ENCODE measurements around the gene ARMC3. TPM values are rescaled to one million over a fixed set of nuclear protein-coding genes. Genes with fewer than 3 reads are reported as not detected.
"Not testable (repeated sequence)": the region's sequence is repeated elsewhere in the genome, so short reads cannot be mapped to it uniquely, and the experiment has no call there.

ARMC3 gene
- total RNA-seq, 1 donor from 2014 or later, result 0.23 TPM

DNA sequence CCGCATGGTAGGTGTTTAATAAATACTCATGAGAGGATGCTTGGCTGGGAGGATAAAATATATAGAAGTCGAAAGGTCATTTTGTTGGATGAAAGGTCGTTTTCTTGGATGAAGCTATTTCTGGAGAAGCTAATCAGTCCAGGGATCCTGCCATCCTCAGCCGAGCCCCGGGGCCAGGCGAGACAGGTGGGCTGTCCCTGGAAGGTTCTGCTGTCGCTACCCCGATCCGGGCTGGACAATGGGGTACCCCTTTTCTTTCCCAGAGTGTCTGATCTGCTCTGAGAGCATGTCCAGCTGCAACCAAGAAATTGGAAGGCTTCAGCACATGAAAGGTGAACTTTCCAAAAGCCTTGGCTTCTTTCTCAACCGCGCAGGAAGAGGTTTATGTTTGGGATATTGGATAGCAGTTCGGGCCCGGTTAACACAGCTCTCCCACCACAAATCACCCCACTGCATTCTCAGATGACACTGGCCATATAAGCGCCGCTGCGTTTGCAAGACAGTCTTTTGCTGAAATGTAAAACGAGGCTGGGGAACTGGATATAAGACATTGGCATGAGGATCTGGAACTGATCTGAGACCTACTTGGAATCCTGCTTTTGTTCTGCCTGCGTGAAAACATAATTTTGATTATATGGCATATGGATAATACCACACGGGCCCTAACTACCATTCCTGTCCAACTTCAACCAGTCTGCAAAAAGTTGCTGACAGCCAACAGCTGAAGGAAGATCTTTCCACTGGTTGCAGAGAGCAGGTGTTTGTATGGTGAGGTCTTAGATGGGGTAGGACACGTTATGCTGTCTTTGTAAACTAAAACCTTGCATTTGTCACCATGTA, 136.3 kb downstream of the ARMC3 start:
- Mint-ChIP-seq H3K27me3 (ENCODE audit: low read depth, unreplicated experiment) (peaks cover 14% of the 10 kb centered on the region), H3K9me3 (ENCODE audit: unreplicated experiment) (peaks cover 6% of the 10 kb centered on the region), H3K27ac (ENCODE audit: unreplicated experiment) (no peak overlapping the region), H3K36me3 (ENCODE audit: low read depth, unreplicated experiment) (no peaks in the 10 kb centered on the region), H3K4me1 (ENCODE audit: low read depth, unreplicated experiment) (no peaks in the 10 kb centered on the region), H3K4me3 (ENCODE audit: unreplicated experiment) (no peak overlapping the region)
- TF ChIP-seq, protein P1, sequence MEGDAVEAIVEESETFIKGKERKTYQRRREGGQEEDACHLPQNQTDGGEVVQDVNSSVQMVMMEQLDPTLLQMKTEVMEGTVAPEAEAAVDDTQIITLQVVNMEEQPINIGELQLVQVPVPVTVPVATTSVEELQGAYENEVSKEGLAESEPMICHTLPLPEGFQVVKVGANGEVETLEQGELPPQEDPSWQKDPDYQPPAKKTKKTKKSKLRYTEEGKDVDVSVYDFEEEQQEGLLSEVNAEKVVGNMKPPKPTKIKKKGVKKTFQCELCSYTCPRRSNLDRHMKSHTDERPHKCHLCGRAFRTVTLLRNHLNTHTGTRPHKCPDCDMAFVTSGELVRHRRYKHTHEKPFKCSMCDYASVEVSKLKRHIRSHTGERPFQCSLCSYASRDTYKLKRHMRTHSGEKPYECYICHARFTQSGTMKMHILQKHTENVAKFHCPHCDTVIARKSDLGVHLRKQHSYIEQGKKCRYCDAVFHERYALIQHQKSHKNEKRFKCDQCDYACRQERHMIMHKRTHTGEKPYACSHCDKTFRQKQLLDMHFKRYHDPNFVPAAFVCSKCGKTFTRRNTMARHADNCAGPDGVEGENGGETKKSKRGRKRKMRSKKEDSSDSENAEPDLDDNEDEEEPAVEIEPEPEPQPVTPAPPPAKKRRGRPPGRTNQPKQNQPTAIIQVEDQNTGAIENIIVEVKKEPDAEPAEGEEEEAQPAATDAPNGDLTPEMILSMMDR (IDR thresholded peaks at IDR 0.05; ENCODE audit: insufficient read depth, low read depth, low read length), result no peak
- no peak for TF ChIP-seq EZH2 (IDR thresholded peaks at IDR 0.05; ENCODE audit: insufficient read depth, low read length)
- no peaks in the 10 kb centered on the region for H3K9me3 ChIP-seq (ENCODE audit: insufficient read depth, low read depth, low read length)
- H3K9ac ChIP-seq (ENCODE audit: low read length), result no peak overlapping the region
- DNase-seq (ENCODE audit: low read depth) (no peak), FAIRE-seq (no peak)
- H3K27me3 ChIP-seq (ENCODE audit: insufficient read depth, low read length), result no peaks in the 10 kb centered on the region
- peaks cover 7% of the 10 kb centered on the region for H3K4me1 ChIP-seq (ENCODE audit: insufficient read depth, low read length)
- H2AFZ ChIP-seq (ENCODE audit: low read depth, low read length), result no peak overlapping the region
- no peaks in the 10 kb centered on the region for H3K79me2 ChIP-seq (ENCODE audit: insufficient read depth, low read length)
- H3K4me3 ChIP-seq (ENCODE audit: insufficient read depth, low read depth, low read length), result no peak overlapping the region
- peak overlapping the region; percentile 68 for H3K4me2 ChIP-seq (ENCODE audit: low read length)
- H4K20me1 ChIP-seq (ENCODE audit: insufficient read depth, low read length), result no peaks in the 10 kb centered on the region
- no peaks in the 10 kb centered on the region for H3K36me3 ChIP-seq (ENCODE audit: insufficient read depth, low read length)
- H3K27ac ChIP-seq (ENCODE audit: low read depth, low read length), result no peak overlapping the region

- H3K27ac Mint-ChIP-seq (ENCODE audit: unreplicated experiment); DNase-seq (ENCODE audit: low read depth); H3K9me3 ChIP-seq (ENCODE audit: insufficient read depth, low read depth, low read length); H4K20me1 ChIP-seq (ENCODE audit: insufficient read depth, low read length); H3K4me2 ChIP-seq (ENCODE audit: low read length); H3K4me3 ChIP-seq (ENCODE audit: insufficient read depth, low read depth, low read length); H3K27ac ChIP-seq (ENCODE audit: low read depth, low read length); H3K9ac ChIP-seq (ENCODE audit: low read length); FAIRE-seq; H3K79me2 ChIP-seq (ENCODE audit: insufficient read depth, low read length); H3K4me1 ChIP-seq (ENCODE audit: insufficient read depth, low read length); H3K36me3 Mint-ChIP-seq (ENCODE audit: low read depth, unreplicated experiment); H2AFZ ChIP-seq (ENCODE audit: low read depth, low read length); H3K4me1 Mint-ChIP-seq (ENCODE audit: low read depth, unreplicated experiment); H3K9me3 Mint-ChIP-seq (ENCODE audit: unreplicated experiment); H3K4me3 Mint-ChIP-seq (ENCODE audit: unreplicated experiment); H3K27me3 ChIP-seq (ENCODE audit: insufficient read depth, low read length); H3K36me3 ChIP-seq (ENCODE audit: insufficient read depth, low read length): not testable (repeated sequence)
- H3K27me3 Mint-ChIP-seq (ENCODE audit: low read depth, unreplicated experiment), result peaks cover 18% of the 10 kb centered on the region
These were observed 136.9 kb downstream of the ARMC3 start for GRCh38 chr10:23064813-23065114.

DNA sequence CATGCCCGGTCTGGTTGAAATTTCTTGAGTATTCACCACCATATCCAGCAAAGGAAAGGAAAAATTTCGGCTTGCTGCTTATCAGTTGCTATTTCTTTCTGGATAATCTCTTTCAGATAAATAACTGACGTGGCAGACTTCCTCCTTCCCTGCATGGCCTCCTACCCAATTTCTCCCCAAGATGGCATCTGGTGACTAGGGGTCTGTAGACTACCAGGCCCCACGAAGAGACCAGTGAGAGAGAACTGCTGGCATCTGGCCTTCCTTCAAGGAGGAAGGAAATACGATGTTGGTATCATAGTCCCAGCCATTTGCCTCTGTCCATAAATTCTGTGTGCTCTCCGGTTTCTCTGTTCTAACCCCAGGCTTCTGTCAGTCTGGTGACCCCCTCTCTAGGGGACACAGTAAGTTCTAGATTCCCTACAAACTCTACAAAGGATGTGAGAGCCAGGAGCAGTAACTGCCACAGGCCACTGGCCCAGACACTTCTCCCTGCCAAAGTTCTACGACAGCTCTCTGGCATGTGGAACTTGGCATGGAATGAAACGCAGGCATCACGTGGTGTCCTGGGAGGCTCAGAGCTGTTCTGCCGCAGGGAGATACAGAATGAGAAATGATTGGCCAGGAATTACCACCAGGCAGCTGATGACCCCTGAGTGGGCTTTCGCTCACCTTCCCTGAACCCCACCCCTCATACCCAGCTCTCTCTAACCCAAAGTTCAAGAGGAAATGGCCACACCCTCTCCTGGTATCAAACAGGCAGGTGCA, 137.5 kb downstream of the ARMC3 start:
- Histone ChIP-seq H3K4me2 (ENCODE audit: low read length) (peak overlapping the region; percentile 55), H3K36me3 (ENCODE audit: insufficient read depth, low read length) (no peaks in the 10 kb centered on the region), H3K27me3 (ENCODE audit: insufficient read depth, low read length) (no peaks in the 10 kb centered on the region), H3K27ac (ENCODE audit: low read depth, low read length) (peak overlapping the region; percentile 61), H4K20me1 (ENCODE audit: insufficient read depth, low read length) (no peaks in the 10 kb centered on the region), H3K9ac (ENCODE audit: low read length) (no peak overlapping the region), H3K79me2 (ENCODE audit: insufficient read depth, low read length) (no peaks in the 10 kb centered on the region), H3K4me3 (ENCODE audit: insufficient read depth, low read depth, low read length) (no peak overlapping the region), H3K9me3 (ENCODE audit: insufficient read depth, low read depth, low read length) (no peaks in the 10 kb centered on the region), H3K4me1 (ENCODE audit: insufficient read depth, low read length) (peaks cover 7% of the 10 kb centered on the region), H2AFZ (ENCODE audit: low read depth, low read length) (peak overlapping the region; percentile 60)
- TF ChIP-seq EZH2 (IDR thresholded peaks at IDR 0.05; ENCODE audit: insufficient read depth, low read length), result no peak
- TF ChIP-seq, protein P1 (IDR thresholded peaks at IDR 0.05; ENCODE audit: insufficient read depth, low read depth, low read length), result no peak
- Mint-ChIP-seq H3K4me1 (ENCODE audit: low read depth, unreplicated experiment) (no peaks in the 10 kb centered on the region), H3K9me3 (ENCODE audit: unreplicated experiment) (peaks cover 6% of the 10 kb centered on the region), H3K27ac (ENCODE audit: unreplicated experiment) (no peak overlapping the region), H3K36me3 (ENCODE audit: low read depth, unreplicated experiment) (no peaks in the 10 kb centered on the region), H3K27me3 (ENCODE audit: low read depth, unreplicated experiment) (peaks cover 20% of the 10 kb centered on the region), H3K4me3 (ENCODE audit: unreplicated experiment) (no peak overlapping the region)
- peak; percentile 79 for DNase-seq (ENCODE audit: low read depth)
- FAIRE-seq, result peak; percentile 66

All from astrocyte (in vitro differentiated cells and primary cell).